HepG2 (cell line): ENCODE measurements around the gene CD19. TPM values are rescaled to one million over a fixed set of nuclear protein-coding genes. Genes with fewer than 3 reads are reported as not detected.
A peak's percentile ranks its signal among the peaks of the same experiment; 100 is the strongest.

Experiments used
- BRD4 ChIP-seq: sonication (generic); formaldehyde crosslinking; IDR thresholded peaks from 2 replicates; pipeline ENCODE4 v1.4.0; 2020; ENCODE audit warnings: missing genetic modification reagents
- GTF2F1 ChIP-seq: fragments of 150-350 bp; IDR thresholded peaks from 2 replicates; pipeline ENCODE4 v1.6.1; 2014; ENCODE audit warnings: low read length
- HOXA9 ChIP-seq: sonication (generic); formaldehyde crosslinking; IDR thresholded peaks from 2 replicates; pipeline ENCODE4 v1.8.1; 2022; ENCODE audit warnings: missing genetic modification reagents, mild to moderate bottlenecking, moderate library complexity, borderline replicate concordance
- MIXL1 ChIP-seq: IDR thresholded peaks from 2 replicates; pipeline ENCODE4 v1.6.1; 2016
- MXD4 ChIP-seq: IDR thresholded peaks from 2 replicates; pipeline ENCODE4 v1.6.1; 2016; ENCODE audit warnings: mild to moderate bottlenecking, missing biosample characterization, missing genetic modification reagents
- POGZ ChIP-seq: sonication (generic); formaldehyde crosslinking; IDR thresholded peaks from 2 replicates; pipeline ENCODE4 v1.4.0; 2020; ENCODE audit warnings: mild to moderate bottlenecking, missing genetic modification reagents
- RAD51 ChIP-seq: fragments of 450-650 bp; IDR thresholded peaks from 2 replicates; pipeline ENCODE4 v1.6.1; 2016; ENCODE audit warnings: borderline replicate concordance
- U2AF2 ChIP-seq: fragments of 200-400 bp; formaldehyde crosslinking; IDR thresholded peaks from 2 replicates; pipeline ENCODE4 v1.6.1; 2017; ENCODE audit warnings: low read depth, mild to moderate bottlenecking, low read length
- ZIK1 ChIP-seq: sonication (generic); formaldehyde crosslinking; IDR thresholded peaks from 2 replicates; pipeline ENCODE4 v1.5.0; 2020; ENCODE audit warnings: mild to moderate bottlenecking, low read depth, missing genetic modification reagents, borderline replicate concordance
- ZMYM3 ChIP-seq: sonication (generic); formaldehyde crosslinking; IDR thresholded peaks from 2 replicates; pipeline ENCODE4 v1.5.1; 2020; ENCODE audit warnings: mild to moderate bottlenecking, missing genetic modification reagents
- ZNF232 ChIP-seq: sonication (generic); formaldehyde crosslinking; IDR thresholded peaks from 2 replicates; pipeline ENCODE4 v1.4.0; 2020; ENCODE audit warnings: missing genetic modification reagents, borderline replicate concordance
- ZNF839 ChIP-seq: sonication (generic); formaldehyde crosslinking; IDR thresholded peaks from 2 replicates; pipeline ENCODE4 v1.4.0; 2020; ENCODE audit warnings: missing genetic modification reagents, mild to moderate bottlenecking, borderline replicate concordance
- polyA plus RNA-seq, 8 experiments: library from polyadenylated mRNA; depleted of rRNA in 3 of 8; stranded (reverse) in 7 of 8; unstranded in 1 of 8; fragments of >200 nt; fragmentation: Illumina TruSeq in 4 of 8; extraction: Trizol in 4 of 8; gene quantifications; 2 replicates each; pipeline versions ENCODE4 v1.2.1 to v1.2.3, GENCODE V29; 2011 to 2016; ENCODE audit warnings: low read depth in 4 of 8, missing spikeins in 1 of 8, mixed read lengths in 1 of 8; ENCODE audit not compliant: insufficient read depth in 1 of 8
- total RNA-seq, 5 experiments: library from RNA; depleted of rRNA; stranded (reverse); fragments of >200 nt; fragmentation: Illumina TruSeq; extraction: Trizol; gene quantifications; 2 replicates each; pipeline ENCODE4 v1.2.3, GENCODE V29; 2016; ENCODE audit warnings: low read depth in 1 of 5
- TF ChIP-seq, protein P1 (sequence below): sonication (generic); formaldehyde crosslinking; IDR thresholded peaks from 2 replicates; pipeline ENCODE4 v1.5.0; 2020; ENCODE audit warnings: missing genetic modification reagents
- TF ChIP-seq, protein P2 (sequence below): sonication (generic); formaldehyde crosslinking; IDR thresholded peaks from 2 replicates; pipeline ENCODE4 v1.8.0; 2022; ENCODE audit warnings: mild to moderate bottlenecking, missing genetic modification reagents
- TF ChIP-seq, protein P3 (sequence below): sonication (generic); formaldehyde crosslinking; IDR thresholded peaks from 2 replicates; pipeline ENCODE4 v1.5.0; 2020; ENCODE audit warnings: missing genetic modification reagents
- TF ChIP-seq, protein P4 (sequence below): sonication (generic); formaldehyde crosslinking; IDR thresholded peaks from 2 replicates; pipeline ENCODE4 v1.5.0; 2020; ENCODE audit warnings: mild to moderate bottlenecking, missing genetic modification reagents, moderate library complexity
- TF ChIP-seq, protein P5 (sequence below): conservative IDR thresholded peaks from 2 replicates; pipeline ENCODE4 v1.6.1; 2018; ENCODE audit warnings: missing genetic modification reagents
- TF ChIP-seq, protein P6 (sequence below): sonication (generic); formaldehyde crosslinking; IDR thresholded peaks from 2 replicates; pipeline ENCODE4 v1.8.0; 2022; ENCODE audit warnings: mild to moderate bottlenecking, missing genetic modification reagents, borderline replicate concordance
- TF ChIP-seq, protein P7 (sequence below): sonication (generic); formaldehyde crosslinking; IDR thresholded peaks from 2 replicates; pipeline ENCODE4 v1.8.0; 2023; ENCODE audit warnings: mild to moderate bottlenecking, missing genetic modification reagents

CD19 gene
- total and polyA plus RNA-seq, 2 of the 13 experiments (the other 11 are each of a cell fraction or from before 2014, with no cell fraction given): 0.55 to 1.1 TPM

DNA sequence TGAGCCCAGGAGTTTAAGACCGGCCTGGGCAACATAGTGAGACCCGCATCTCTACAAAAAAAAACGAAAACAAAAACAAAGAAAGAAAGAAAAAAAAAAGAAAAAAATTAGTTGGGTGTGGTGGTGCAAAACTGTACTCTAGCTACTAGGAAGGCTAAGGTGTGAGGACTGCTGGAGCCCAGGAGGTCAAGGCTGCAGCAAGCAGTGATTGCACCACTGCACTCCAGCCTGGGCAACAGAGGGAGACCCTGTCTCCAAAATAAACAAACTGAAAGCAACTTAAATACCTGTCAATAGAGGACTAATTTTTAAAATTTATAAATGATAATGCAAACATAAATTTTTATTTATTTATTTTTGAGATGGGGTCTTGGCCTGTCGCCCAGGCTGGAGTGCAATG is 36.2 kb upstream of the CD19 start (continued):
- TF ChIP-seq HOXA9 (CRISPR knock-in tag) (no peak), ZIK1 (CRISPR knock-in tag) (no peak), MIXL1 (CRISPR knock-in tag) (no peak), U2AF2 (no peak), ZNF839 (CRISPR knock-in tag) (no peak), POGZ (CRISPR knock-in tag) (no peak), MXD4 (CRISPR knock-in tag) (no peak), ZMYM3 (CRISPR knock-in tag) (peak; percentile 67; the same call in 1 of the 2 replicates), BRD4 (CRISPR knock-in tag) (no peak), GTF2F1 (no peak), RAD51 (no peak), ZNF232 (CRISPR knock-in tag) (no peak)
- TF ChIP-seq, protein P1, sequence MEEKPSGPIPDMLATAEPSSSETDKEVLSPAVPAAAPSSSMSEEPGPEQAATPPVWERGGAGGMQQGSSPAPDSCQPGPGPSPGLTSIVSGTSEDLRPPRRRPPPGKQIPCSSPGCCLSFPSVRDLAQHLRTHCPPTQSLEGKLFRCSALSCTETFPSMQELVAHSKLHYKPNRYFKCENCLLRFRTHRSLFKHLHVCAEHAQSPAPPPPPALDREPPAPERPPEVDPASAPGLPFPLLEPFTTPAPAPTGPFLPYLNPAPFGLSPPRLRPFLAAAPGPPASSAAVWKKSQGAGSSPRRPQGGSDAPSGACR (CRISPR knock-in tag): no peak
- TF ChIP-seq, protein P2, sequence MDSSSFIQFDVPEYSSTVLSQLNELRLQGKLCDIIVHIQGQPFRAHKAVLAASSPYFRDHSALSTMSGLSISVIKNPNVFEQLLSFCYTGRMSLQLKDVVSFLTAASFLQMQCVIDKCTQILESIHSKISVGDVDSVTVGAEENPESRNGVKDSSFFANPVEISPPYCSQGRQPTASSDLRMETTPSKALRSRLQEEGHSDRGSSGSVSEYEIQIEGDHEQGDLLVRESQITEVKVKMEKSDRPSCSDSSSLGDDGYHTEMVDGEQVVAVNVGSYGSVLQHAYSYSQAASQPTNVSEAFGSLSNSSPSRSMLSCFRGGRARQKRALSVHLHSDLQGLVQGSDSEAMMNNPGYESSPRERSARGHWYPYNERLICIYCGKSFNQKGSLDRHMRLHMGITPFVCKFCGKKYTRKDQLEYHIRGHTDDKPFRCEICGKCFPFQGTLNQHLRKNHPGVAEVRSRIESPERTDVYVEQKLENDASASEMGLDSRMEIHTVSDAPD (CRISPR knock-in tag): no peak
- TF ChIP-seq, protein P3, sequence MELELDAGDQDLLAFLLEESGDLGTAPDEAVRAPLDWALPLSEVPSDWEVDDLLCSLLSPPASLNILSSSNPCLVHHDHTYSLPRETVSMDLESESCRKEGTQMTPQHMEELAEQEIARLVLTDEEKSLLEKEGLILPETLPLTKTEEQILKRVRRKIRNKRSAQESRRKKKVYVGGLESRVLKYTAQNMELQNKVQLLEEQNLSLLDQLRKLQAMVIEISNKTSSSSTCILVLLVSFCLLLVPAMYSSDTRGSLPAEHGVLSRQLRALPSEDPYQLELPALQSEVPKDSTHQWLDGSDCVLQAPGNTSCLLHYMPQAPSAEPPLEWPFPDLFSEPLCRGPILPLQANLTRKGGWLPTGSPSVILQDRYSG (CRISPR knock-in tag): no peak
- TF ChIP-seq, protein P4, sequence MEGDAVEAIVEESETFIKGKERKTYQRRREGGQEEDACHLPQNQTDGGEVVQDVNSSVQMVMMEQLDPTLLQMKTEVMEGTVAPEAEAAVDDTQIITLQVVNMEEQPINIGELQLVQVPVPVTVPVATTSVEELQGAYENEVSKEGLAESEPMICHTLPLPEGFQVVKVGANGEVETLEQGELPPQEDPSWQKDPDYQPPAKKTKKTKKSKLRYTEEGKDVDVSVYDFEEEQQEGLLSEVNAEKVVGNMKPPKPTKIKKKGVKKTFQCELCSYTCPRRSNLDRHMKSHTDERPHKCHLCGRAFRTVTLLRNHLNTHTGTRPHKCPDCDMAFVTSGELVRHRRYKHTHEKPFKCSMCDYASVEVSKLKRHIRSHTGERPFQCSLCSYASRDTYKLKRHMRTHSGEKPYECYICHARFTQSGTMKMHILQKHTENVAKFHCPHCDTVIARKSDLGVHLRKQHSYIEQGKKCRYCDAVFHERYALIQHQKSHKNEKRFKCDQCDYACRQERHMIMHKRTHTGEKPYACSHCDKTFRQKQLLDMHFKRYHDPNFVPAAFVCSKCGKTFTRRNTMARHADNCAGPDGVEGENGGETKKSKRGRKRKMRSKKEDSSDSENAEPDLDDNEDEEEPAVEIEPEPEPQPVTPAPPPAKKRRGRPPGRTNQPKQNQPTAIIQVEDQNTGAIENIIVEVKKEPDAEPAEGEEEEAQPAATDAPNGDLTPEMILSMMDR (CRISPR knock-in tag): no peak
- TF ChIP-seq, protein P5, sequence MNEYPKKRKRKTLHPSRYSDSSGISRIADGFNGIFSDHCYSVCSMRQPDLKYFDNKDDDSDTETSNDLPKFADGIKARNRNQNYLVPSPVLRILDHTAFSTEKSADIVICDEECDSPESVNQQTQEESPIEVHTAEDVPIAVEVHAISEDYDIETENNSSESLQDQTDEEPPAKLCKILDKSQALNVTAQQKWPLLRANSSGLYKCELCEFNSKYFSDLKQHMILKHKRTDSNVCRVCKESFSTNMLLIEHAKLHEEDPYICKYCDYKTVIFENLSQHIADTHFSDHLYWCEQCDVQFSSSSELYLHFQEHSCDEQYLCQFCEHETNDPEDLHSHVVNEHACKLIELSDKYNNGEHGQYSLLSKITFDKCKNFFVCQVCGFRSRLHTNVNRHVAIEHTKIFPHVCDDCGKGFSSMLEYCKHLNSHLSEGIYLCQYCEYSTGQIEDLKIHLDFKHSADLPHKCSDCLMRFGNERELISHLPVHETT (CRISPR knock-in tag): no peak
- TF ChIP-seq, protein P6, sequence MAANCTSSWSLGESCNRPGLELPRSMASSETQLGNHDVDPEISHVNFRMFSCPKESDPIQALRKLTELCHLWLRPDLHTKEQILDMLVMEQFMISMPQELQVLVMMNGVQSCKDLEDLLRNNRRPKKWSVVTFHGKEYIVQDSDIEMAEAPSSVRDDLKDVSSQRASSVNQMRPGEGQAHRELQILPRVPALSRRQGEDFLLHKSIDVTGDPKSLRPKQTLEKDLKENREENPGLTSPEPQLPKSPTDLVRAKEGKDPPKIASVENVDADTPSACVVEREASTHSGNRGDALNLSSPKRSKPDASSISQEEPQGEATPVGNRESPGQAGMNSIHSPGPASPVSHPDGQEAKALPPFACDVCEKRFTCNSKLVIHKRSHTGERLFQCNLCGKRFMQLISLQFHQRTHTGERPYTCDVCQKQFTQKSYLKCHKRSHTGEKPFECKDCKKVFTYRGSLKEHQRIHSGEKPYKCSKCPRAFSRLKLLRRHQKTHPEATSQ (CRISPR knock-in tag): no peak
- TF ChIP-seq, protein P7, sequence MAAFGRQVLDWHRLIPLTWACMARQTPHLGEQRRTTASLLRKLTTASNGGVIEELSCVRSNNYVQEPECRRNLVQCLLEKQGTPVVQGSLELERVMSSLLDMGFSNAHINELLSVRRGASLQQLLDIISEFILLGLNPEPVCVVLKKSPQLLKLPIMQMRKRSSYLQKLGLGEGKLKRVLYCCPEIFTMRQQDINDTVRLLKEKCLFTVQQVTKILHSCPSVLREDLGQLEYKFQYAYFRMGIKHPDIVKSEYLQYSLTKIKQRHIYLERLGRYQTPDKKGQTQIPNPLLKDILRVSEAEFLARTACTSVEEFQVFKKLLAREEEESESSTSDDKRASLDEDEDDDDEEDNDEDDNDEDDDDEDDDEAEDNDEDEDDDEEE (CRISPR knock-in tag): no peak
